GM18868 (cell line): ENCODE measurements around the gene SLC66A2.

ENCODE experiments used
- ATAC-seq: cut with Tn5 transposase; IDR thresholded peaks from one replicate; pipeline ENCODE4 v1.9.1; 2021; ENCODE audit warnings: mild to moderate bottlenecking, moderate library complexity; ENCODE audit not compliant: unreplicated experiment

SLC66A2 gene

DNA sequence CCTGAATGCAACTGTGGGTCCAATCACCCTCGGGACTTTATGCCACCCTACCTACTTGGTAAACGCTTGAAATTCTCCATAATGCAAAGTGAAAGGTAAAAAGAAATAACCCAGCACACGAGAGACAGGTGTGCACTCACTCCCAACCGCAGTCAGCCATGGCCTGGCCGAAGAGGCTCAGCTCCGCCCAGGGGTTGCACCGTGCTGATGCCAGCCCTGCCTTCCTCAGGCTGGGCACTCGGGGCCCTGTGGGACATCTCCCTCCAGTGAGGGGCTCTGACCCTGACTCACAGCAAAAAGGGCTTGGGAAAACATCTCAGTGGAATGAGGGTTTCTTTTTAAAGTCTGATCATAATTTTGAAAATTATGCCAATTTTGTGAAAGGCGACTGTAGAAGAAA, 13.3 kb downstream of the SLC66A2 start:
- no peak for ATAC-seq

DNA sequence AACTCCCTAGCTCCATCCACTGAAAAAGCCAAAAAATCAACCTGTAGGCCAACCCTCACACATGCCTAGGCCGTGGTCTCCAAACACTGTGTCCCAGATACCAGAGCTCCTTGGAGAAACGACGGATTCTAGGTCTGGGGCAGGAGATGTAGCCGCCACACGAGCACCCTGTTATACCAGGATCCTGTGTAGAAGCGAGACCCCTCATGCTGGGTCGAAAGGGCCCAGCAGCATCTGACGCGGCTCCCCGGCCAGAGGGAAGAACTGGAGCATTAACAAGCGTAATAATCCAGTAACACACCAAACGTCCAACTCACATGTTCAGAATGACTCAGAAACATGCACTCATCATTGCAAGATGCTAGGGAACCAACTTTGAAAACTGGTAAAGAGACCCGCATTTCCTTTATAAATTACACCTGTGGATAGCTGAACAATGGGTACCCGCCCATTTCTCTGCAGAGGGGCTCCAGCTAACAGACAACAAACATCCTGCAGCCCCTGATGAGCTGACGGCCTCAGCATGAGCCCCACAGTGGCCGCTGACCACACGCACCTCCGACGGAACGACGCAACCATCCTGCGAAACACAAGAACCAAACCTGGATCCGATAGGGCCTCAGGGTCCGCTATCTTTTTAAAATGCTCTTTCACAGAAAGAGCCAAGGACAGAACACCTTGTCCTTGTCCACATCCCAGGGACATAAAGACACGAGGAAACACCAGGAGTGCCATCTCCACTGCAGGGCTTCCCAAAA, 14.2 kb downstream of the SLC66A2 start:
- no peak for ATAC-seq

DNA sequence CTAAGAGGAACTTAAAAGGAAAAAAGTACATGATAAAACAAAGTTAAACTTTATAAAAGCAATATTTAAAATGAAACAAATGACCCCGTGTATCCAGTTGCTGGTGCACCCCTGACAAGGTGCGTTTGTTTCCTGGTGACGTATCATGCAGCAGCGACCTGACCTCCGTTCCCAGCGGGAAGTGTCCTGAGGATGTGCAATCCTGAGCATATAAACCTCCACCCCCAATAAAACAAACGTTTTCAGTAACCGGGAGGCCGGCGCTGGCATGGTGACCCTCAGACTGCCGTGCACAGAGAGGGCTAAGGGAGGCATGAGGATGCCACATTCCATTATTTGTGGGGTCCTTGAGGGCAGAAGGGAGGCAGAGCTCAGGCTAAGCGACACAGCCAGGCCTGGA, 14.8 kb downstream of the SLC66A2 start:
- no peak for ATAC-seq

DNA sequence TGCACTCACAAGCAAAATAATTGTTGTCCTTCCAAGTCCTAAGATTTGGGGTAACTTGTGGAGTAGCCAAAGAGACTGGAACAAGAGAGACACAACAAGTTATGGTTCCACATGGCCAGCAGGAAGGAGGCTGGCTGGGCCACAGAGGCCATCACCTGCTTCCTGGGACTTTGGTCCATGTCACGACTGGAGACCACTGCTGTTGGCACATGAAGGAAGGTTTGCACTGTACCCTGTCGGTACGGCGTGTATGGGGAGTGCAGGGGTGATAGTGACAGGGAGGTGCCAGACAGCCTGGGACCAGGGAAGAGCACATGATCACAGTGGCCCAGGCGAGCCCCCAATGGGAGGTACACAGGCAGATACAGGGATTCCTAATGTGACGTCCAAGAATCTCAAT, 15.5 kb downstream of the SLC66A2 start:
- ATAC-seq: no peak

DNA sequence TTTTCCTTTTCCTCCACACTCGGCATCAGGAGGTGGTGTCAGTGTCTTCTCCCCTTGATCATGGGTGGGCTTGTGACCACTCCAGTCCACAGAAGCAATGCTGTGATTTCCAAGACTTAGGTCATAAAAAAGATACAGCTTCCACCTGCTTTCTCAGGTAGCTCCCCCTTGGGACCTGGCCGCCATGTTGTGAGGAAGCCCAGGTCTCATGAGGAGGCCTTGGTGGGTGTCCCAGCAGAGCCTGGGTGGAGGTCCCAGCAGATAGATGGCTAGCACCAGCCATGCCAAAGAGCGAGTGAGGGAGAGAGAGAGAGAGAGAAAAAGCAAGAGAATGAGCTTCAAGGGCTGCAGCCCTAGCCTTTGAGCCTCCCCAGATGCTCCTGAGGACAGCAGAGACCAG, 16.0 kb downstream of the SLC66A2 start:
- no peak for ATAC-seq

DNA sequence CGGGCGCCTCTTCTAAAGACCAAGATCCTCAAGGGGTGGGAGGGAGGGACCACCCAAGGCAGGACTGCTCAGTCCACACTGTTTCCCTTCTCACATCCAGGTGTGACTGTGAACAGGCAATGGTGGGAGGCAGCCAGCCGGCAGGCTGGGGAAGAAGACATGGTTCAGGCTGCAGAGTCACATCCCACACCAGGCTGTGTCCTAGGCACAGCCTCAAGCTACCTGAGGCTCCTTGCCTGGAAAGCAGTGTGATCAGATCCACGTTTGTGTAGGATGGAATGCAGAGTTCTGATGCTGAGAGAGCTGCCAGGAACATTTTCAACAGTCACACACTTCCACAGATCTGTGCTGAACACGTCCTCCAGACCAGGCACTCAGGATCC, 16.4 kb downstream of the SLC66A2 start:
- ATAC-seq: no peak

DNA sequence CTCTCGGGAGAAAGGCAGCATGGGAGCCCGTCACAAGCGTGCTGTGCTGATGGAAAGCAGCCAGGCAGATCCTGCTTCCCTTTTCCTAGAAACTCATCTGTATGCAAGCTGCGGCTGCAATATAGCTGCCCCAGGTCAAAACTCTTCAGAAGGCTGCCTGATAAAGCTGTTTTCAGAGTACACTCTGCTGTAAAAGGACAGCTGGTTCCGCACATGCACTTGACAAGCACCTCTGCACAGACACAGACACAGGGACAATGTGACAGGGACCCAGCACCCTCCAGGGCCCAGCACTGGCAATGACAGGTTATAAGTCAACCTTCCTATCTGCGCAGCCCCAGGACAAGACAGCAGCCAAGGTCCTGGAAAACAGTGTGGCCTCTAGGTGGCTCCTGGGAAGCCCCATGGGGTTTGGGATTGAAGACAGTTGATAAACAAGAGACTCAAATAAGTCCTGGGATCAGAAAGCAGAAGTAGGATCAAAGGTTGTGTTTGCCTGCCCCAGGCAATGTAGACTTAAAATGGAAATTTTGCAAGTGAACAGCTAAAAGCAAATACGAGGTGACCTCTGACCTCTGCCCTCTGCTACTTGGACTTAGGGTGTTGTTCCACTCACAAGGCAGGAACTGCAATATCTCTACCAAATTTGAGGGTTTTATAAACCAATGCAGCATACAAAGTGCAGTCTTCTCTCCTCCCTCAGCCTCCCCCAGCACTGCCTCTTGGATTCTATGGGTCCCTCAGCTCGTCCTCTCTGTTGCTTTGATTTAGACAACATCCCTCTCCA, 16.9 kb downstream of the SLC66A2 start:
- no peak for ATAC-seq

DNA sequence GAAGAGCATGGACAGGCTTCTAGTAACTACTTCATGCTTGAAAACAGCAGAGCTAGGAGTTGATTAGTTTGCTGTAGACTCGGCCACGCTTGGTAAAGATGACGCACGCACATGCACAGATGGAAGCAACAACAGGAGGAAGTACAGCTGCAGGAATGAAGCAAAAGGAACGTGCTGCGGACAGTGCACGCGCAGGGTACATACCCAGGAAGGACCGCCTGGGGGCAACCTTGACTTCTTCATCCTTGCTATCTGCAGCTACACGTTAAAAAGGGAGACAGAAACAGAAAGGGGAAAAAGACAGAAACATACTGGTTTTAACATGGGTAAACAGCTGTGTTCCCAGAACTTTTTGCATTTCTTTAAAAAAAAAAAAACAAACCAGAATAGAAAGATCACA, 17.7 kb downstream of the SLC66A2 start:
- ATAC-seq: no peak

DNA sequence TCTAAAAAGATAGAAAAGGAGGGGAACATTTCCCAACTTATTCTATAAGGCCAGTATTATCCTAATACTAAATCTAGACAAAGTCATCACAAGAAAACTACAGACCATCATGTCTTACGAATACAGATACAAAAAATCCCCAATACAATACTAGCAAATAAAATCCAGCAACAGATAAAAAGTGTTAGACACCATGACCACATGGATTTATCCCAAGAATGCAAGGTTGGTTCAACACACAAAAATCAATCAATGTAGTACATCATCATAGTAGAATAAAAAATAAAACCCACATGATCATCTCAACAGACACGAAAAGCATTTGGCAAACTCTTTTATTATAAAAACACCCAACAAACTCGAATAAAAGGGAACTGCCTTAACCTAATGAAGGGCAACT, 18.5 kb downstream of the SLC66A2 start:
- ATAC-seq: no peak

DNA sequence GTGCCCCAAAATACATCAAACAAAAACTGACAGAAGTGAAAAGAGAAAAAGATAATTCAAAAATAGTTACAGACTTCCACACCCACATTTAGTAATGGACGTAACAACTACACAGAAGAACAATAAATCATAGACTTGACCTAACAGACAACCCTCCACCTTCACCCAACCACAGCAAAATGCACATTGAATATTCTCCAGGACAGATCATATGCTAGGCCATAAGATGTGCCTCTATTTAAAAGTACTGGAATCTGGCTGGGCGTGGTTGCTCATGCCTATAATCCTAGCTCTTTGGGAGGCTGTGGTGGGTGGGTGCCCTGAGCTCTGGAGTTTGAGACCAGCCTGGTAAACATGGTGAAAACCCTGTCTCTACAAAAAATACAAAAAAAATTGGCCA, 20.0 kb downstream of the SLC66A2 start:
- no peak for ATAC-seq

DNA sequence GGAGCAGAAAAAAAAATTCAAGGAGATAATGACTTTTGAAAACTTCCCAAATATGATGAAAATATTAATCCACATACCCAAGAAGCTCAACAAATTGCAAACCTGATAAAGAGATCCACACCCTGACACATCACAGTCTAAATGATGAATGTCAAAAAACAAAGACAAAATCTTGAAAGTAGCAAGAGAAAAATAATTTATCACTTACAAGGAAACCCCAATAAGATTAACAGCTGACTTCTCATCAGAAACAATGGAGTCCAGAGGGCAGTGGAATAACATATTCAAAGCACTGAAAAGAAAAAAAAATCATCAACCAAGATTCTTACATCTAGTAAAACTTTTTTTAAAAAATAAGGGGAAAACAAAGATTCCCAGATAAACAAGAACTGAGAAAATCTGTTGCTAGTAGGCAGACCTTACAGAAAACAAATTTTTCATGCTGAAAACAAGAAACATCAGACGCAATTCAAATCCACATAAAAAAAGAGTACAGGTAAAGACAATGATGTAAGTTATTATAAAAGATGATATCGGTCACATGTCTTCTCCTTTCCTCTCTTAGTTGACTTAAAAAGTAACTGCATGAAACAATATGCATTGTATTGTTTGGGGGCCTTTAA, 21.3 kb downstream of the SLC66A2 start:
- no peak for ATAC-seq

DNA sequence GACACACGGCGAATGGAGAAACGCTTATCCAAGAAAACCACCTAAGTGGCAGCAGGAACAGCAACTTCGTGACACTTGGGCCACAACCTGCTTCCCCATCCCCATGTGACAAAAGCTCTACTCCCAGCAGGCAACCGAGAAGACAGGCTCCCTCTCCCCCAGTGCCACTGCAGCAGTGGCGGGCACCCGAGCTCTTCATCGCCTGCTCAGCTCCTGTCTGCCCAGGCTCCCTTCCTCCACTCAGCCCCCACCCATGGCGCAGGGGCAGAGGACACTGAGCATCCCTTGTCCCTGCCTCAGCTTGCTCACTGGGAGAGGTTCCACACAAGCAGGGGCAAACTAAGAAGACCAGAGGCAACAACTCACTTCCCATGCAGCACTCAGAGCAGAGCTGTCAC, 22.9 kb downstream of the SLC66A2 start:
- ATAC-seq: no peak

DNA sequence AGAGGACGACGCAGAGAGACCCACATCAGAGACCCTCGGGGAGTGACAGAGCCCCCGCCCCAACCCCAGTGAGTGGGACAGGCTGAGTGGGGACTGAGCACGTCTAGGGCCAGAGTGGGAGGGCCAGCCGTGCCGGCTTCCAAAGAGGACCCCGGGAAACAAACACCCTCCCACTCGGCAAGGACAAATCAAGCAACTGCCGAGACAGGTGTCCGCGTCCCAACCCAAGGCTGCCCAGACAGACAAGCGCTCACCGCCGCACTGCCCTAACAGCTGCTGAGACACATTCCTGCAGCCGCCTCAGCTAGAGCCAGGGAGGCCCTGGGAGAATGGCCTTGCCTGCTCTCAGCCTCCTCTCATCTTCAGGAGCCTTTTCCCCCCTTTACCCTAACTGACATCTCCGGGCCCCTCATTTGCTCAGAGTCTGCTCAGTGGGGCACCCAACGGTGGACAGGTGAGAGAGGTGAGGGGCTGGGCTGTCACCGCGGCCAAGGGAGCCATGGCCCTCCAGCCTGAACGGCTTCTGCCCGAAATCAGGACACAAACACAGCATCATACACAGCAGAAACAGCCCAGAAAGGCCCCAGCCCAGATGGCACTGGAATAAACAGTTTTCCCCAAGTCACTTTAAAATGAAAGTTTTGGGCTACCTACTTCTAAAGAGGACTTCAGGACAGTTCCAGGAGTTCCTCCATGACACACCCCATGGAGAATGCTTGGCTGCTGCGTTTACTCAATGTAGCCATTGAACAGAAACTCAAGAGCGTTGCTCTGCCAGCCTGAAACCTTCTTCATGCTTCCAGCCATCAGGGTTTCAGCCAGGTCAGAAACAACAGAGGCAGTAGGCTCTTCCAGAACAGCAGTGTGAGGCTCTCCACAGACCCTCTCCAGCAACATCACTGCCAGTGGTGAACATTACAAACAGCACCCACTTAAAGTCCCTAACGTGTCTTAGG, 23.6 kb downstream of the SLC66A2 start:
- no peak for ATAC-seq

DNA sequence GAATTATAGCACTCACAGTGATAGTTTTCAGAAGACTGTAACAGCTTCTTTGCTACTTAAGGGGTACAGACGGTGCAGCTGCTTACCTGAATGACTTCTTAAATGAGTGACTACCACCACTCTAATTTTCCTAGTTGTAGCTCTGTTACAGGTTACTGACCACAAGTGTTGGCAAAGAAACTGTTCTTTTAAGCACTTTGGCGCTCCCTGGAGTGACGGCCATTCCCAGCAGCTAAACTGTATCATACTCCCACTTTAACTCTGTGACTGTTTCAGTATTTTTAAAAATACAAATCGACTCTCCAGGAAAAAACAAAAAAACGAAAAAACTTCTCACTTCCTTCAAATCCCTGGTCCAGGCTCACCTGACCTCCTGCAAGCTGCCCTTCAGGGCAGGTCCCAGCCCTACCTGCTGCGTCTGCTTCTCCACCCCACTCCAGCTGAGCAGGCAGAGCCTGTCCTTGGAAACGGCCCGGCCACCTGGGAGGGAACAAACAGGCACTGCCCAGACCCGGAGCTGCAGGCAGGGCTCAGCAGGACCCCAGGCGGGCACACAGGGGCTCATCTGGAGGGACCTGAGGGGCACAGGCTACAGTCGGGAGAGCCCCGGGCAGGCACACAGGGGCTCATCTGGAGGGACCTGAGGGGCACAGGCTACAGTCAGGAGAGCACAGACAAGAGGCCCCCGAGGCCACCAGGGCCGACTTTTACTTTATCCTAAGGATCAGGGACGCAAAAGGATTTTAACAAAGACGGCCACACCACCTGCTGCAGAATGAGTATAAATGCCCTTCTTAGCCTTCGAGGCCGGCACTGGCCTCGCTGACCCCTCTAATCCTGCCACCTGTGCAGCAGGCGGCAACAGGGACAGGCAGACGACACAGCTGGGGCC, 24.5 kb downstream of the SLC66A2 start:
- no peak for ATAC-seq

DNA sequence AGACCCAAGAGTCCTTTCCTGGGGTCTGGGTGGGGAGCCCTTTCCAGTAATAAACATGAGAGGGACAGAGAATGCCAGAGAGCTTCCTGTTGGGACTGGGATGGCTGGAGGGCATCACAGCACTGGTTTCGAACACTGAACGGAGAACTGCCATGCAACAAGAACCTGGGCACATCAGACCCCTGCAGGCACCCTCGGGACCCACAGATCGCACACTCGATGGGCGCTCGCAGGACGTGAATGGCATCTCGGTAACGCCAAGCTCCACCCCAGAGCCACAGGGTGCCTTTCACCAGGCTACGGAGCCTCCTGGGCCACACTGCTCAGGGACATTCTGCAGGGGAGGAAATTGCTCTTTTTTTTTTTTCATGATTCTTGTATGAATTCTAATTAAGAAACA, 25.1 kb downstream of the SLC66A2 start:
- no peak for ATAC-seq

DNA sequence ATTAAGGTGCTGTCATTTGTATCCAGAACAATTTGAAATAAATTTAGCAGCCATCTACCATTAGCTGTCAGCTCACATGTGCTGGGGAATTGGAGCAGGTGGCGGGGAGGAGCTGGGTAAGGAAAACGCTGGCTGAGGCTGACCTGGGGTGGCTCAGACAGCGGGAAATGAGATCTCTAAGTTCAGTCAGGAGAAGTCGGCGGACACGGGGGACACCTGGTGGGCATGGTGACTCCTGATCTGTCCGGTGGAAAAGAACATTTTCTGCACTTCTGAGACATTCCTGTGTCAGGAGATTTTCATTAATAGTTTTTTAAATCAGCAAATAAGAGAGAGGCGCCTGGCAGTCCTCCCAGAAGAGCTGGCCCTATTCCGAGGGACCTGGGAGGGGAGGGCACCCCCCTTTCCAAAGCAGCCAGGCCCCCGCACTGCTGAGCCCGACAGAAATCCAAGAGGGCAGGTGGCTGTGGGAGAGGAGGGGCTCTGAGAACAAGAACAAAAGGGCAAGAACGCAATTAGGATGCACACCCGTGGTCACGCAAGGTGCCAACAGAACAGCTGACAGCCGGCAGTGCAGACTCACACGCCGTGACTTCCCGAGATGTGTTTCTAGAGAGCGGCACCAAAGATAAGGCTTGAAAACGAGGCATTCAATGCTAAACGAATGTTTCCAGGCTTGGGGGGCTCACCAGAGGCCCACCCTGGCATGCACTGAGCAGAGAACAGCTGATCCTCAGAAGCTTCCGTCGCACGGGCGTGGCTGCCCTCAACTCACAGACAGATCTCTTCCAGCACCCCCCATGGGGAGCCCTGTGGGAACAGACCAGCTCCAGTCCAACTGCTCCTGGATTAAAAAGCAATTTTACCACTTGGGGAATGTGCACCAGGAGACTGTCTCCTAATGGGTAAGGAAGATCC, 26.4 kb downstream of the SLC66A2 start:
- ATAC-seq: no peak

DNA sequence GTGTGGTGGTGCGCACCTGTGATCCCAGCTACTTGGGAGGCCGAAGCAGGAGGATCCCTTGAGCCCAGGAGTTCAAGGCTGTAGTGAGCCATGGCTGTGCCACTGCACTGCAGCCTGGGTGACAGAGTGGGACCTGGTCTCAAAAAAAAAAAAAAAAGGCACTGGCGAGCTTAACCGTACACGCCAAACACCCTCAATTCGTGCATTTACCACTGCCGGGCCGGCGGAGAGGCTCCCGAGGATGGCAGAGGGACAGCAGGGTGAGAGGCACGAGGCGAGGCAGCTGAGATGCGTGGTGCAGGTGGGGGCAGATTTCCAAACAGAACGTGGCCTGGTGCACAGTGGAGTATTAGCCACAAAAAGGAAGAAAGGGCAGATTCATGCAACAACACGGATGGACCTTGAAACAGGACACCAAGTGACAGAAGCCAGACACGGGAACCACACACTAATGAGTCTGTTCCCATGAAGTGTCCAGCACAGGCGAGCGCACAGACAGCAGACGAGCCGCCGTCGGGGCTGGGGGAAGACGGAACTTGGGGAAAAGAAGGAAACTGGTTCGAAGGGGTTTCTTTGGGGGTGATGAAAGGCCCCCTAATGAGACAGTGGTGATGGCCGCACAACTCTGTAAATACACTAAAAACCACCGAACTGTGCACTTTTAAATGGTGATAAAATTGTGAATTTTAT, 27.4 kb downstream of the SLC66A2 start:
- ATAC-seq: no peak

DNA sequence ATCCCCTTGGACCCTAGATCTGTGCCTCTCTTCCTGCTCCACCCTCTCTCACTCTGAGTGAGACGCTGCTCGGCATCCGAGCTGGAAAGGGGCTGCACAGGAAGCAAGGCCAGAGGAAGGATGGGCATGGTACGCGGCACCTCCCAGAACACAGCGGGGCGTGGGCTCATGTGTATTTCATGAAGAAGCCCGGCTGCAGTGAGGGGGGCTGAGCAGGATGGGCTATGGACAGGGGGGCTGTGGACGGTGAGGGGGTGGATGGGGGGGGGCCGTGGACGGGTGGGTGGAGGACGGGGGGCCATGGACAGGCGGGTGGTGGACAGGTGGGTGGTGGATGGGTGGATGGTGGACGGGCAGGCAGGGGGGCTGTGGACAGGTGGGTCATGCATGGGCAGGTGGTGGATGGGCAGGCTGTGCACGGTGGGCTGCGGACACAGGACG, 28.5 kb downstream of the SLC66A2 start:
- no peak for ATAC-seq
